ENCODE measurements around the gene TCOF1. TPM values are rescaled to one million over a fixed set of nuclear protein-coding genes. Genes with fewer than 3 reads are reported as not detected.
A peak's percentile ranks its signal among the peaks of the same experiment; 100 is the strongest.

TCOF1 gene
- total RNA-seq, 2 experiments from 2014 or later: 52.8 to 53.0 TPM

DNA sequence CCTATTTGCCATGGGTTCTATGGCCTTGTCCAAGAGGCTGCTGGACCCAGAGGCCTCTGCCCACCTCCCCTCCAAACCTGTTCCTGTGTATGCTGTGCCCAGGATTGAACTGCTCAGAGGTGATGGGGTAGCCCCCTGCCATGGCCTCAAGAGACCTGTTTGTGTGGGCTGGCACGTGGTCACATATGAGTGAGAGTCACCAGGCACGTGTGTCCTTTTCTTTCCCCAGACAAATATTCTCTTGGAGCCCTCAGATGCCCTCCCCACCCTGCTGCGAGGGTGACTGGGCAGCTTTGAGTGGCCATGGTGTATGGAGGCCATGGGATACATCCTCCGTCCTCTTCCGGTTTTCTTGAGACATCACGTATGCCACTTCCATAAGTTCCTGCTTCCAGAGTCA is 10.9 kb upstream of the TCOF1 start:
- H3K9me3 Mint-ChIP-seq: no peaks in the 10 kb centered on the region
- POLR2A ChIA-PET: no interaction called here
- no peaks in the 10 kb centered on the region for H3K36me3 Mint-ChIP-seq (ENCODE audit: low read depth)
- H3K4me3 Mint-ChIP-seq: no peak overlapping the region
- DNase-seq: no peak
- no peak overlapping the region for H3K27ac Mint-ChIP-seq
- CTCF ChIA-PET: interaction anchor here (1.4 kb wide), 1 partner anchor 16 kb away, joined by 3 read pairs; no protein-coding TSS in a partner anchor
- H3K27me3 Mint-ChIP-seq: no peaks in the 10 kb centered on the region
- H3K4me1 Mint-ChIP-seq: peaks cover 35% of the 10 kb centered on the region

DNA sequence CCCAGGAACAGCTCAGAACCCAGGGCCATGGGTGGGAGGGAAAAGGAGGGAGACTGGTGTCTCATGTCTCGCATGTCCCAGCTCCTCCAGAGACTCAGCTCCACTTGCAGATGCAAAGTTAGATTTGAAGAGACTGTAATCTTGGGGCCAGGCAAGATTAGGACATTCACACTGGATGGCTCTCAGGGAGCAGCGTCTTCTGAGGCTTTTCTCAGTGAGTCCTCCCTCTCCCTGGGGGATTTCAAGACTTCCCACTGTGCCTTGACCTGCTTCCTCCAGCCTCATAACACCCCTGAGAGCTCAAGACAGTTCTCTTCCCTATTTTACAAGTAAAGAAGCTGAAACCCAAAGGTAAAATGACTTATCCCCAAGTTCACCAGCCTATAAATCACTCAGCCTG is 10.5 kb upstream of the TCOF1 start:
- no peaks in the 10 kb centered on the region for H3K36me3 Mint-ChIP-seq (ENCODE audit: low read depth)
- no peaks in the 10 kb centered on the region for H3K27me3 Mint-ChIP-seq
- no peak for DNase-seq
- no peak overlapping the region for H3K4me3 Mint-ChIP-seq
- peaks cover 33% of the 10 kb centered on the region for H3K4me1 Mint-ChIP-seq
- no peak overlapping the region for H3K27ac Mint-ChIP-seq
- ChIA-PET CTCF (interaction anchor here (1.4 kb wide), 1 partner anchor 15 kb away, joined by 3 read pairs; no protein-coding TSS in a partner anchor), POLR2A (no interaction called here)
- H3K9me3 Mint-ChIP-seq: no peaks in the 10 kb centered on the region

DNA sequence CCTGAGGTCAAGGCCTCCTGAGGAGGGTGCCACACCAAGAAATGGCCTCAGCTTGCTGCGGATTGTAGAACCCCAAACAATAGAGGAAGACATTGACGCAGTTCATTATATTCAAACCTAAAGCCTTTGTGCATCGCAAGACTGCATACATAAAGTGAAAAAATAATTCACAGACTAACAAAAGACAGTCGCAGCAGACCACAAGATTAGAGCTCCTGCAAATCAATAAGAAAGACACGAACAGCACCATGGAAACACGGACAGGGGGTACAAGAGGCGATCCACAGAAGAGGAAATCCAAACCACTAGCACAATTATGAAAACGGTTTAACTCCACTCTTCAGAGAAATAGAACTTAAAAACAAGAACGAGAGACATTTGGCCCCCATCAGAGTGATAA is 10.0 kb upstream of the TCOF1 start:
- H3K9me3 Mint-ChIP-seq: no peaks in the 10 kb centered on the region
- no peak for DNase-seq
- POLR2A ChIA-PET: no interaction called here
- H3K27me3 Mint-ChIP-seq: no peaks in the 10 kb centered on the region
- CTCF ChIA-PET: interaction anchor here (1.4 kb wide), 1 partner anchor 15 kb away, joined by 3 read pairs; no protein-coding TSS in a partner anchor
- H3K36me3 Mint-ChIP-seq (ENCODE audit: low read depth): no peaks in the 10 kb centered on the region
- H3K27ac Mint-ChIP-seq: no peak overlapping the region
- peaks cover 29% of the 10 kb centered on the region for H3K4me1 Mint-ChIP-seq
- no peak overlapping the region for H3K4me3 Mint-ChIP-seq

DNA sequence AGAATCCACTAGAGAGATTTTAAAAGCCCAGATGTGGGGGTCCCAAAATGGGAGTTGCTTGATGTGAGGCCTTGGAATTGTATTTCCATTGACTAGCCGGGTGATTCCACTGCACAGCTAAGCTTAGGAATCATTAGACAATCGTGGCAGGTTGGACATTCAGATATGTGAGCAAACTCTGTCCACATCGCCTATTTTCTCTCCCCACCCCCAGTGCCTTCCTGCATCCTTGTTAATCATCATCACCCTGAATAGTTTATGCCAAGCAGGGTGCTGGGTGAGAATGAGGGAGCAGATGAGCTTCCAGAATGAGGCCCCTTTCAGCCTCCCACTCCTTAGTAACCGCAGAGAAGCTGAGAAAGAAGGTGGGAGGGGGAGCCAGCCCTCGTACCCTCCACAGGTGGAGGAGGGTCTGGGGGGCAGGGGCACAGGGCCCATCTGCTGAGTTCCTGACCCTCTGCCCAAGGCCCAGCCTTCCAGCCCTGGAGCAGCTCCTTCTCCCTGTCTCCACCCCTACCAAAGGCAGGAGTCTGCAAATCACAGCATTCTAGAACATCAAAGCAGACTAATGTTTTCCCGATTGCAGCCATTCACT is 7.7 kb upstream of the TCOF1 start:
- POLR2A ChIA-PET: interaction anchor here (1.5 kb wide), 1 partner anchor 100 kb away, joined by 3 read pairs; the partner anchor contains the start of gene RPS14
- CTCF ChIA-PET: interaction anchor here (0.8 to 1.8 kb wide), 10 partner anchors 13 to 224 kb away, joined by 3 to 7 read pairs (median 4); no protein-coding TSS in a partner anchor

DNA sequence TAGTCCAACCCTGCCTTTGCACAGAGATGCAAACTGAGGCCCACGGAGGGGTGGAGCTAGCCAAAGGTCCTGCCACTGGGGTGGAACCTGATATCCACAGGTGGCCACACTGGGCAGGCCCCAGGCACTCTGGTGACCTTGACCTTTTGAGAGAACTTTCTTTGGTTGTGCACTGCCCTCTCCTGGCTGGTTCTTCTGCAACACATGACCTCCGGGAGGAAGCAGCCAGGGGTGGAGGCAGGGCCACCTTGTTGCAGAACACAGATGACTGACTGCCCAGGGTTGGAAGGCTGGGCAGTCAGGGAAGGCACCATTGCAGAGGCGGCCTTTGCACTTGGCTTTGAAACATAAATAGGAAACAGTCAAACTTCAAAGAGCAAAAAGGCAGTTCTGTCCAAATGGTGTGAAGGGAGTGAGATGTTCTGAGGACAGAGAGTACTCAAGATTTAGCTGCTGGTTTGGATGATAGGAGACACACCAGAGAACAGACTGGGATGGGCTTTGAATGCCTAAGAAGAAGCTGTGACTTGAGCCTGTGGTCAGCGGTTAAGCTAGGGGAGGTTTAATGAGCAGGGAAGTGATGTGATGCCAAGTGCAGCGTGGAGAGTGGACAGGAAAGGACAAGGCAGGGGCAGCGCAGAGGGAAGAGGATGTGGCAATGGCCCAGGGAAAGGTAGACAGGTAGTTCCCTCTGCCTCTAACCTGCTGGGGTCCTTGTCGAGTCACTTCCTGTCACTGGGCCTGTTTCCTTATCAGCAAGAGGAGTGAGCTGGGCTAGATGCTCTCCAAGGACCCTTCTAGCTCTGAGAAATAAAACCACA is 6.8 kb upstream of the TCOF1 start:
- peak overlapping the region; percentile 38 for H3K27ac Mint-ChIP-seq
- no peak overlapping the region for H3K4me3 Mint-ChIP-seq
- DNase-seq: peak; percentile 73
- ChIA-PET POLR2A (interaction anchor here (0.8 to 2.4 kb wide), 4 partner anchors 8 to 219 kb away, joined by 3 to 8 read pairs (median 3); partner anchors contain the start of gene RPS14), CTCF (interaction anchor here (0.6 to 2.2 kb wide), 23 partner anchors 8 to 331 kb away, joined by 3 to 7 read pairs (median 4); no protein-coding TSS in a partner anchor)
- H3K4me1 Mint-ChIP-seq: peaks cover 13% of the 10 kb centered on the region
- H3K27me3 Mint-ChIP-seq: peaks cover 8% of the 10 kb centered on the region
- H3K36me3 Mint-ChIP-seq (ENCODE audit: low read depth): no peaks in the 10 kb centered on the region
- no peaks in the 10 kb centered on the region for H3K9me3 Mint-ChIP-seq

More for the DNA sequence above, 7.7 kb upstream of the TCOF1 start:
- Mint-ChIP-seq H3K9me3 (no peaks in the 10 kb centered on the region), H3K27me3 (peaks cover 5% of the 10 kb centered on the region), H3K36me3 (ENCODE audit: low read depth) (no peaks in the 10 kb centered on the region), H3K4me1 (peaks cover 13% of the 10 kb centered on the region), H3K27ac (no peak overlapping the region), H3K4me3 (no peak overlapping the region)
- DNase-seq: no peak

DNA sequence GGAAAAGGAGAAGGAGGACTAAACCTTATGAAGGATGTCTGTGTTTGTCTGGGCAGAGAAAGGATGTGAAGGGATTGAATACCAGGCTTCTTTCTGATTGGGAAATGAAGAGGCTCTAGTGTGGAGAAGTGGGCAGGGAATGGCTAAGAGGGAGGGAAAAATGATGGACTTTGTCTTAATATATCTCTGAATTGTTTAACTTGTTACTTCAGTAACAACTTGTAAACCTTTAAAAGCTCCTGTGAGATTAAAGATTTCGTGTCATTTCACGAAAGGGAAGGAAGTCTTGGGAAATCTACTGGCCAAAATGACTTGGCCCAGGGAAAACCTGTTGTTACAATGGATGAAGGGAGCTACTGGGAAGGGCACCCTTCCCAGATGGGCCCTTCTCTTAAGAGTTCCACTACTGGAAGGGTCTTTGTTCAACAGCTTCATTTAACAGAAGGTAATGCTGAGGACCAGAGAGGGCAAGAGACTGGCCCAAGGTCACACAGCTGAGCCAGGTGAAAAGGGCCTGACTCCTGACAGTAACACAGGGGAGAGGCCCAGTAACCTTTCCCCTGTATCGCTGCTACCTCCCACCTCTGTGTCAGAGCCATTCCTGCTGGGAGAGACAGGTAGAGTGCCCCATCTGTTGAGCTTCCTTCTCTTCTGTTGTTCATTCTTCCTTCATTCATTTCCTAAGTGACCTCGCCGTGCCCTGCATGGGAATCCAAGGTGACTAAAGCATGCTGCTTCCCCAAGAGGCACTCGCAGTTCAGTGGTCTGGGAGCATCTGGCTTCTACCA is 5.1 kb upstream of the TCOF1 start:
- ChIA-PET CTCF (interaction anchor here (0.6 to 2.2 kb wide), 3 partner anchors 13 to 224 kb away, joined by 3 to 6 read pairs (median 4); no protein-coding TSS in a partner anchor), POLR2A (interaction anchor here (1.5 to 2.4 kb wide), 2 partner anchors 10 to 15 kb away, joined by 3 to 8 read pairs; no protein-coding TSS in a partner anchor)
- H3K27me3 Mint-ChIP-seq: peaks cover 8% of the 10 kb centered on the region
- DNase-seq: no peak
- H3K4me1 Mint-ChIP-seq: peaks cover 23% of the 10 kb centered on the region
- H3K27ac Mint-ChIP-seq: no peak overlapping the region
- no peaks in the 10 kb centered on the region for H3K36me3 Mint-ChIP-seq (ENCODE audit: low read depth)
- H3K9me3 Mint-ChIP-seq: no peaks in the 10 kb centered on the region
- H3K4me3 Mint-ChIP-seq: no peak overlapping the region

DNA sequence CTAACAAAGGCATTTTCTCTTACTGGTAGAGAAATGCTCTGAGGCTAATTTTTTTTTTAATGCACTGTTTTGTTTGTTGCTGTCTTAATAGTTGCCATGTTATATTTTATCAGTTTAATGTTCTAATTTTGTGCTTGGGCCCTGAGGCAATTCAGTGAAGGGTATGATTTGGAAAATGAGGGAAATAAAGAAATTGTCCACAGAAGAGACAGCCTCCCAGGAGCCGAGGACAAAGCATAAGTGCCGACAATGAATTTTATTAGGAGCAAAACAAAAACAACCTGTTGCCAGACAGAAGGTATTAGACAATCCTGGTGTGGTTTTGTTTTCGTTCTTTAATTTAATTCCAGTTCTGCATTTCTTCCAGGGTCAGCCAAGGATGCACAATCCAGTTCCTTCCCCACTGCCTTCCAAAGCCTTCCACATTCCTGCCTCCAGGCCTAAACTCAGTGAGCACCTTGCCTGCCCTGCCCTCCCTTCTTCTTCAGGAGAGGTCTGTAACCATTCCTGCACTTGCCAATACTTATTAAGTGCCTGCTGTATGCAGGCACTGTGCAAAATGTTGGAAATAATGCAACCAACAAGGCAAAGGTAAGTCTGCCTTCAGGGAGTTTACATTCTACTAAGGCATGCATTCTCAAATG is 4.3 kb upstream of the TCOF1 start:
- no peak overlapping the region for H3K27ac Mint-ChIP-seq
- peaks cover 8% of the 10 kb centered on the region for H3K27me3 Mint-ChIP-seq
- H3K4me1 Mint-ChIP-seq: peaks cover 23% of the 10 kb centered on the region
- H3K4me3 Mint-ChIP-seq: no peak overlapping the region
- no peaks in the 10 kb centered on the region for H3K9me3 Mint-ChIP-seq
- no peaks in the 10 kb centered on the region for H3K36me3 Mint-ChIP-seq (ENCODE audit: low read depth)
- ChIA-PET CTCF (no interaction called here), POLR2A (no interaction called here)
- DNase-seq: no peak

DNA sequence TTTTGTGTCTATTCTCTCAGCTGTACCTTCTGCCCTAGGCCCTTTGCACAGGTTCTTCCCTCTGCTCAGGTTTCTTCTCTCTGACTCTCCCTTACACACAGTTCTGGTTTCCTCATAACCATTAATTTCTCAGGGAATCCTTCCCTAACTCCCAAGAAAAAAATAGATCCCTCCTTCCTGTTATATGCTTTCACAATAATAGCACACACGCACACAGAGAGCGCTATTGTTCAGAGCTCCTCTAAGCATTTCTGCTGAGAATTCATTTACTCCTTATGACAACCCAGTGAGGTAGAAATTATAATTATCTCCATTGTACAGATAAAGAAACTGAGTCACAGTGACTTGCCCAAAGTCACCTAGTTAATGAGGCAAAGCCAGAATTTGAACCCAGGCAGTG is 1.7 kb upstream of the TCOF1 start:
- no peak for DNase-seq
- POLR2A ChIA-PET: no interaction called here
- H3K36me3 Mint-ChIP-seq (ENCODE audit: low read depth): peaks cover 14% of the 10 kb centered on the region
- no peak overlapping the region for H3K27ac Mint-ChIP-seq
- CTCF ChIA-PET: no interaction called here
- peaks cover 40% of the 10 kb centered on the region for H3K4me1 Mint-ChIP-seq
- H3K27me3 Mint-ChIP-seq: peaks cover 8% of the 10 kb centered on the region
- H3K9me3 Mint-ChIP-seq: no peaks in the 10 kb centered on the region
- no peak overlapping the region for H3K4me3 Mint-ChIP-seq

DNA sequence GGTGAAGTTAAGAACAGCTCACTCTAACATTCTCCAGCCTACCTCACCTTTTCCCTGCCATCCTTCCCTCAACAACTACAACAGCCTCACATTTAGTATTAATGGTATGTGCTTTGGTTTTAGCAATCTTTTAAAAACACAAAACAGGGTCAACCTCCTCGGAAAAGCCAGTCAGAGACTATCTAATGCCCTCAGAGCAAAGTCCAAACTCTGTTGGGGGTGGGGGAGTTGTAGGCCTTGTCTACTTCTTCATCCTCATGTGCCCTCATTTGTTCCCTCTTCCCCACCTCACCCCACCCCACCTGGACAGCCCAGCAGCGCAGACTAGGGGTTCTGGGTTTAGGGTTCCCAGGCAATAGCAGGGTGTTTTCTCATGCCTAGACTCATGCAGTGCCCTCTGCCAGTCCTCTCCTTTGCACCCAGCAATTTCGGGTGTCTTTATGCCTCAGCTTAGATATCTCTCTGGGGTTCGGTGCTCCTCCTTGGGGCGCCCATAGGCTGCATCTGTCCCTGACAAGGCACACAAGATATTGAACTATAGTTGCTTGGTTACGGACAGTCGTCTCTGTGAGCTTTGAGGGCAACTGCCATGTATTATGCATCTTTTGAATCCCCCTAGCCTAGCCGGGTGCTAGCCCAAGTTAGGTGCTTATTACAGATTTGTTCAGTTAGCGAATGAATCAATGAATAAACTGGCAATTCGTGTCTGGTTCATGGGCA is 762 bp upstream of the TCOF1 start:
- POLR2A ChIA-PET: interaction anchor here (0.7 to 2.3 kb wide), 6 partner anchors 8 to 211 kb away, joined by 3 to 27 read pairs (median 6); partner anchors contain the start of genes CD74 and RPS14
- peaks cover 36% of the 10 kb centered on the region for H3K4me1 Mint-ChIP-seq
- H3K36me3 Mint-ChIP-seq (ENCODE audit: low read depth): peaks cover 23% of the 10 kb centered on the region
- peak; percentile 18 for DNase-seq
- CTCF ChIA-PET: no interaction called here
- H3K27ac Mint-ChIP-seq: peak overlapping the region; percentile 78
- H3K9me3 Mint-ChIP-seq: no peaks in the 10 kb centered on the region
- H3K4me3 Mint-ChIP-seq: peak overlapping the region; percentile 89
- peaks cover 8% of the 10 kb centered on the region for H3K27me3 Mint-ChIP-seq

DNA sequence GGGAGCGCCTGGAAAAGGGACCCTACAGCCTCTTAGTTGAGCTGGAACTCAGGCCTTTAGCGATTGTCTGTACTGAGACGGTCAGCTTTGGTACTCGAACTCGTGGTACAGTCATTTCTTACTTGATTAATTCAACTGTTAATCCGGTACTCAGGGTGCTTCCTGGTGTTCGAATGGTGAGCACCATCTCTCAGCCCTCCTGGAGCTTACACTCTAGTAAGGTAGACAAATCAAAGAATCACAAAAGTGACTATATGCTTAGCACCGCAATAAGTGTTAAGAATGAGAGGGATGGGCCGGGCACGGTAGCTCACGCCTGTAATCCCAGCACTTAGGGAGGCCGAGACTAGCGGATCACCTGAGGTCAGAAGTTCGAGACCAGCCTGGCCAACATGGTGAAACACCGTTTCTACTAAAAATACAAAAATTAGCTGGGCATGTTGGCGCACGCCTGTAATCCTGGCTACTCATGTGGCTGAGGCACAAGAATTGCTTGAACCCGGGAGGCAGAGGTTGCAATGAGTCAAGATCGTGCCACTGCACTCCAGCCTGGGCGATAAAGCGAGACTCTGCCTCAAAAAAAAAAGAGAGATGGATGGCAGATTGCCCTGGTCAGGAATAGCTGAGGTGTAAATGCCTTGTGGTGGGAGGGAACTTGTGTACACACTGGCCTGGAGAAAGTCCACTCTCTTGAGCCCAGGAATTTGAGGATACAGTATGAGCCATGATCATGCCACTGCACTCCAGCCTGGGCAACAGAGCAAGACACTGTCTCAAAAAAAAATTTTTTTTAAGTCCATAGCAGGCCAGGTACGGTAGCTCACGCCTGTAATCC is 981 bp downstream of the TCOF1 start:
- CTCF ChIA-PET: interaction anchor here (2.1 kb wide), 1 partner anchor 91 kb away, joined by 11 read pairs; the partner anchor contains the start of gene RPS14
- no peak for DNase-seq
- peaks cover 8% of the 10 kb centered on the region for H3K27me3 Mint-ChIP-seq
- peak overlapping the region; percentile 89 for H3K4me3 Mint-ChIP-seq
- H3K9me3 Mint-ChIP-seq: no peaks in the 10 kb centered on the region
- peak overlapping the region; percentile 83 for H3K27ac Mint-ChIP-seq
- peaks cover 39% of the 10 kb centered on the region for H3K36me3 Mint-ChIP-seq (ENCODE audit: low read depth)
- H3K4me1 Mint-ChIP-seq: peaks cover 47% of the 10 kb centered on the region
- POLR2A ChIA-PET: interaction anchor here (0.5 to 2.3 kb wide), 7 partner anchors 9 to 91 kb away, joined by 3 to 27 read pairs (median 4); partner anchors contain the start of genes CD74 and RPS14

DNA sequence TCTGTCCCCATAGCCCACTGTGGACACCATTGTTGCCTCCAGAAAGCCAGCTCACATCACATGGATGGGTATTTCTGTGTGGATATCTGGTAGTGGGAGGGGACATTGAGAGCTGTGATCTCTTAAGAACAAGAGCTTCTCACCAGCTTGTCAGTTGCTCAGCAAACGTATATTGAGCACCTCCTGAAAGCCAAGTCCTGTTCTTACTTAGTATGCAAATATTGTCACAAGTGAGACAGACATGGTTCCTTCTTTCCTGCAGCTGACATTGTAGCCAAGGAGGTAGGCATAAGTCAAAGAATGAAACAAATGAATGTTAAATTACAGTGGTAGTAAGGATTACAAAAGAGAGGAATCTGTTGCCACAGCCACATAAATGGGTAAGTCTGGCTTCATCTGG is 3.8 kb downstream of the TCOF1 start:
- DNase-seq: no peak
- Mint-ChIP-seq H3K4me3 (no peak overlapping the region), H3K27me3 (no peaks in the 10 kb centered on the region), H3K36me3 (ENCODE audit: low read depth) (peaks cover 46% of the 10 kb centered on the region), H3K4me1 (peaks cover 47% of the 10 kb centered on the region), H3K9me3 (no peaks in the 10 kb centered on the region), H3K27ac (no peak overlapping the region)
- ChIA-PET POLR2A (interaction anchor here (0.9 kb wide), 1 partner anchor 42 kb away, joined by 3 read pairs; no protein-coding TSS in a partner anchor), CTCF (interaction anchor here (0.9 to 2.4 kb wide), 4 partner anchors 8 to 38 kb away, joined by 3 to 6 read pairs (median 4); no protein-coding TSS in a partner anchor)
